GOT3 (cell line): ENCODE measurements around the gene FARS2.
"Not testable (repeated sequence)": the region's sequence is repeated elsewhere in the genome, so short reads cannot be mapped to it uniquely, and the experiment has no call there.

Source experiments
- DNase-seq: peaks from one replicate; lab custom pipeline; 2025; ENCODE audit warnings: mixed read lengths; lab: John Stamatoyannopoulos, UW

Gene FARS2

DNA sequence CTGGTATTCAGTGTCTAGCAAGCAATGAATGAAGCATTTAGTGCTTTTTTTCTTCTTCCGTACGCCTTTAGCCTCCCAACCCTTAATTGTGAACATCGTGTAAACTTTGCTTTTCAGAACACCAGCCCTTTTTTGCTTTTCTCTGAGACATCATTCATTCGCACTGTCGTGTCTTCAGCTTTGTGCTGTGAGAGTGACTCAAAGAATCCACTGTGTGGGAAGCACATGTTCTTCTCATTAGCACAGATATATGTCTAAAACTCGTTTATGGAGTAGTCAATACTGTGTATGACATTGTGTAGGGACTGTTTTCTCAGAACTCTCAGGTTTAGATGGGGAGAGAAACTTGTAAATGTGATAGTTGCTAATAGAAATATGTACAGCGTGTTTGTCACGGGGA is 279.1 kb downstream of the FARS2 start:
- no peak for DNase-seq

DNA sequence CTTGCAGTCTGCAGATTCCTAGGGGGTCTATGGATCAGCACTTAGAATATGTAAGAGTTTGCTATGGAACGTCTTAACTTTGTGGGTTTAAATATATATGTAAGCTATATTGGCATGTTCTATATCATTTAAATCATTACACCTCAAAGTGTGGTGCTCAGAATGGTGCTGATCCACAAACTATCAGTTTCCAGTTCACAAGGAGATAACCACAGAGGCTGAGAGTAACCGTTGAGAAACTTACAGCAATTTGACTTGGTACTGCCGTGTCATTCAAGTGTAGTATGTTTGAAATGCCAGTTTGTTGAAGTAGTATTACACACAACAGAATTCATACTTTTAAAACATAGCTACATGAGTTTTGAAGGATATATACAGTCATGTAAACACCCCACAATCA is 279.7 kb downstream of the FARS2 start:
- DNase-seq = no peak

DNA sequence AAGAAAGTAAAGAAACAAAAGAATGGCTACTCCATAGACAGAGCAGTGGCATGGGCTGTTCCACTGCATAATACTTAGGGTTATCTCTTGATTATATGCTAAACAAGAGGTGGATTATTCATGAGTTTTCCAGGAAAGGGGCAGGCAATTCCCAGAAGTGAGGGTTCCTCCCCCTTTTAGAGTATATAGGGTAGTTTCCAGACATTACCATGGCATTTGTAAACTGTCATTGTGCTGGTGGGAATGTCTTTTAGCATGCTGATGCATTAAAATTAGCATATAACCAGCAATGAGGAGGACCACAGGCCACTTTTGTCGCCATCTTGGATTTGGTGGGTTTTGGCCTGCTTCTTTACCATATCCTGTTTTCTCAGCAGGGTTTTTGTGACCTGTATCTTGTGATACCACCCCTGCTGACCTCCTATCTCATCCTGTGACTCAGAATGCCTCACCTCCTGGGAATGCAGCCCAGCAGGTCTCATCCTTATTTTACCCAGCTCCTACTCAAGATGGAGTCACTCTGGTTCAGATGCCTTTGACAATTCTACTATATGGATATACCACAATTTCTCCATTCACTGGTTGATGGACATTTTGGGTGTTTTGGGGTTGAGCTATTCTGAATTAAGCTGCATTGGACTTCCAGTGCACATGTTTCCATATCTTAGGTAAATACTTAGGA is 280.6 kb downstream of the FARS2 start:
- no peak for DNase-seq

DNA sequence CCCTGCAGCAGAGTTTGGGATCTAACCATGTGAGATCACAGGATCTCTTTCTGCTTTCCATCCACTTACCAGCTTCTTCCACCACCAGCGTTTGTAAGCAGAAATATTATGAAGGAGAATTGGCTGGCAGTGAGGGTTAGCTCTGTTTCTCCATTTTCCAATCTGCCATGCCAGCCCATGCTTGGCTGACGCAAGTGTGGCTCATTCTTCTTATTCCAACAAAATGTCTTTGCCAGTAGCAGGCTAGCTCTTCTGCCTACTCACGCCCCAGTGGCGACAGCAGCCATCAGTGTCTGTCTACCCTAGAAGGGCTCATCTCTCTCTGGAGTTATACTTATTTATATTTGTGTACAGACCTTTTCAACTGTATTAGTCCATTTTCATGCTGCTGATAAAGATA is 286.2 kb downstream of the FARS2 start:
- no peak for DNase-seq

GRCh38 chr6:5550631-5551030 is 289.3 kb downstream of the FARS2 start:
- no peak for DNase-seq

- no peak for DNase-seq
Observed at GRCh38 chr6:5552243-5552642, 290.9 kb downstream of the FARS2 start.

GRCh38 chr6:5553767-5554166 is 292.5 kb downstream of the FARS2 start:
- no peak for DNase-seq

GRCh38 chr6:5554226-5554625 is 292.9 kb downstream of the FARS2 start:
- no peak for DNase-seq

GRCh38 chr6:5556011-5556410 is 294.7 kb downstream of the FARS2 start:
- DNase-seq = no peak

DNA sequence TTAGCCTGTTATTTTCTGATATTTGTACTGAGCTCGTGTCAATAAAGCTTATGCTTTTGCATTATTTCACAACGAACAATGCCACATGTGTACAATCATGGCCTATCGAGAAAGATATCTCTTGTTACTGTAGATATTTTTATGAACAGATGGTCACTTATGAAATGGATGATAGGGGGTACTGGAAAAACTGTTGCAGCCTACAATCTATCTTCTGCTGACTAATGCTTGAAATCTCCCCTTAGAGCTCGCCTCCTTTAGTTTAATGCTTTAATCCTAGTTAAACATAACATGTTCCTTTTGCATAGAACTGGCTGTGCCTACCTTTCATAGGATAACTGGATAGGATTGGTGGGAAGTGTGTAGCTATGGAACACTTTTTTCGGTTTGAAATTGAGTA is 296.2 kb downstream of the FARS2 start:
- no peak for DNase-seq

- no peak for DNase-seq
Observed at GRCh38 chr6:5559651-5560050, 298.3 kb downstream of the FARS2 start.

DNA sequence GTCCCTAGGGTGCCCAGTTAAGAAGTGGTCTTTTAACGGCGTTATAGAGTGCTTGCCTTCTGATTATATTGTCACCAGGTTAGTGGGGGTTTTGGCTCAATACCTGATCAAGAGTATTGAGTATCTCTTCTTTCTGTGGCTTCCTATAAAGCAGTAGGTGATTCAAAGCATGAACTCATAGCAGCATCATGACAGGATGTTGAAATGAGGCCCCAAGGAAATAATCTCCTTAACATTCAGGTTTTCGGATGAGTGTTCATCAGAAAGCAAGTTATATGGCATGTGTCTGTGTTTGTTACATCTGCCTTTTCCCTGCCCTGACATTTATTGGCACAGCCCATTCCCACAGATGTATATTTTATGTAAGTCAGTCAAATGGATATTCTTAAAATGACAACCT is 301.0 kb downstream of the FARS2 start:
- no peak for DNase-seq

- DNase-seq = no peak
Observed at GRCh38 chr6:5563086-5563485, 301.8 kb downstream of the FARS2 start.

- not testable (repeated sequence) for DNase-seq
Observed at GRCh38 chr6:5564746-5565145, 303.4 kb downstream of the FARS2 start.

DNA sequence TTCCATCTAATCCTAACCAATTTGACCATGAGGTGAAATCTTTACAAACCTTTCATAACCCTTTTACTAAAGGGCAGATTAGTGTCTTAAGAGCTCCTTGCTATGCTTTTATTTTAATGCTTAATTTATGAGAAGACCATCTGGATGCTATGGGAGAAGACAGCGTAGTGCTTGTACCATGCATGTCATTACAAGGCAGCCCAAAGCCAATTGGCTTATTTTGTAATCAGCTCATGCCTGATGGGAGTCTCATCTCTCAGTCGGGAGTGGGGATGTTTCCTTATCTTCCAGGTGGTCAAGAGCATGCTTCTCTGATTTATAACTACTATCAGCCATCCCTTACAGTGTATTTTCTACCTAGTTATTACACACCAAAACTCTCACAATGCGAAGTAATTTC is 304.7 kb downstream of the FARS2 start:
- no peak for DNase-seq

- no peak for DNase-seq
Observed at GRCh38 chr6:5566718-5567117, 305.4 kb downstream of the FARS2 start.

- DNase-seq = no peak
Observed at GRCh38 chr6:5567352-5567751, 306.0 kb downstream of the FARS2 start.

GRCh38 chr6:5567890-5568289 is 306.6 kb downstream of the FARS2 start:
- DNase-seq = no peak

DNA sequence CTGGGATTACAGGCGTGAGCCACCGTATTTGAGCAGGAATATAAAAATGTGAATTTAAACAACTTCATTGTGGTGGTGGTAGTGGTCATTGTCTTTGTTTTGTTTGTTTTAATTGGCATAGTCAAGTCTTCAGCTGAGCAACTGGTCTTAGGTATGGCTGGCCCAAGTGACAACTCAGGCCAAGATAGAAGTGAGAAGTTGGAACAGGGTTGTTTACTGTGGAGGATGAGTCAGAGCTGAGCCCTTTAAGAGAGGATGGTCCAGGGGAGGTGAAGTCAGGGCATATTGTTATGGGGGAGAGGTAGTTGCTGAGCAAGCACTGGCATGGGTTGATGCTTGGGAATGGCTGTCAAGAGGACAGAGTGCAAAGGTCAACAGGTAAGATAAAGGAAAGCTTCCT is 308.2 kb downstream of the FARS2 start:
- DNase-seq = no peak

GRCh38 chr6:5570641-5571040 is 309.3 kb downstream of the FARS2 start:
- DNase-seq = no peak

DNA sequence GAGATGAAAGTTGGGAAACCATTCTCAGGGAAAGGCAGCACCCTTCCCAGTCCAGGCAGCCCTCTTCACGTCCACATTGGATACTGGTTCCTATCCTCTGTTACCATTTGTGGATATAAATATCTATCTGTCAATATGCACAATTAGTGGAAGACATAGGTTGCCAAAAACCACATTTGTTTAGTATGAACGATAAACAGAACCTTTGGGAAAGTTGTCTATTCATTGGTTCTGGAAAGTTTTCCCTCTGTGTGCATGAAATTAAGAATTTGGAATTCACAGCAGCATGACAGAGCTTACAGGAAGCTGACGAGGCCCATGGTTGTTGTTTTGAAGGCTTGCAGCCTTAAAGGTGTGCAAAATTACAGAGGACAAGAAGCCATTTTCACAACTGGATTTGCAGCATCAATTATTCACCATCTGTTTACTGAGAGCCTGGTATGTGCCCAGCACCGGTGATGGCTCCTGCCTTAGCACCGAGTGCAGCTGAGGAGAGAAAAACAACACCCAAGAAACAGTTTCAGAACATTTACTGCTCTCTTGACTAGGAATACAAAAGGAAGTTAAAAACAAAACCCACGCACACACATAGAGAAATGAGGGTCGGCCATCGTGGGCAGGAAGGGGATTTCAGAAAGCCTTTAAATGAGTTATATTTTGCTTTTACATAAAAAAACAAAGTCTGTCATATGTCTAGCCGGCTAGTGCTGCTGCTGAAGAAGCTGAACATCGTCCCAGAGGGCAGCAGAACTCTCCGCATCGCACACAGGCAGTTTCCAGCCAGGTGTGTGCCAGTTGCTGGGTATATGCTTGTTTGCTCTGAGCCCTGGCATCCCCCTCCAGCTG is 319.6 kb downstream of the FARS2 start:
- DNase-seq = no peak

DNA sequence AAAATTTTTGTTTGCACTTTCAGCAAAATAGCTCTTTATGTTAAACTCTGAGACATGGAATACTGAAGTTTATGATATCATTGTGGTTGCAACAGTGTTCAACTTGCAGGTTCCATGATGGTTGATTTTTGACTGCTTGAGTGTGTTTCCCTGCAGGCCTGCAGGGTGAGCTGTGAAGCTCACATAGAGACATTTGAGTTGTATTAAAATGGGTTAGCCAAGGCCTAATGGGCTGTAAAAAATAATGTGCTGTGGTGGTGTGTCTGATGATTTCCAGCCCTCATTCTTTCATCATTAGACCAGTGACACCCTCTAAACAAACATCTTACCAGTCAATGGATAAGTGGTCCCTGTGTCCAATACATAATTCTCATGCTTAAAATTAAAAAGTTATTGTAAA is 321.4 kb downstream of the FARS2 start:
- no peak for DNase-seq

DNA sequence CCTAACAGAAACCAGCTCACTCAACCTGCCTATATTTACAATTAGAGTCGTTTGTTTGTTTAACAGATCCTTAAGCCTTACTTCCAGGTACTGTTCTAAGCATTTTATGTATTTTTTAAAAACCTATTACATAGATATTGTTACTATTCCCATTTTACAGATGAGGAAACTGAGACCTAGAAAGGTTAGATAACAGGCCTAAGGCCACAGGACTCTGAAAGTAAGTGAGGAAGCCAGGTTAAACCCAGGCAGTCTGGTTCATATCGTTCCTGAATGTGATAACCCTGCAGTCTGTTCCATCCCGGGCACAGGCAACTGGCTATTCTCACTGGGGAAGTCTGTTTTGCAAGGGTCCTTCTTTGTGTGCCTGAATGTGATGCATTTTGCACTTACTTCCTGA is 322.2 kb downstream of the FARS2 start:
- DNase-seq = no peak

GRCh38 chr6:5584078-5584482 is 322.8 kb downstream of the FARS2 start:
- DNase-seq = no peak
